ENCODE data around the gene EPSTI1. TPM values are rescaled to one million over a fixed set of nuclear protein-coding genes. Genes with fewer than 3 reads are reported as not detected.
"Not testable (repeated sequence)": the region's sequence is repeated elsewhere in the genome, so short reads cannot be mapped to it uniquely, and the experiment has no call there.

Gene EPSTI1
- total RNA-seq (2014; rRNA removed; shearing (Covaris generic)), result not detected in 2 replicates

DNA sequence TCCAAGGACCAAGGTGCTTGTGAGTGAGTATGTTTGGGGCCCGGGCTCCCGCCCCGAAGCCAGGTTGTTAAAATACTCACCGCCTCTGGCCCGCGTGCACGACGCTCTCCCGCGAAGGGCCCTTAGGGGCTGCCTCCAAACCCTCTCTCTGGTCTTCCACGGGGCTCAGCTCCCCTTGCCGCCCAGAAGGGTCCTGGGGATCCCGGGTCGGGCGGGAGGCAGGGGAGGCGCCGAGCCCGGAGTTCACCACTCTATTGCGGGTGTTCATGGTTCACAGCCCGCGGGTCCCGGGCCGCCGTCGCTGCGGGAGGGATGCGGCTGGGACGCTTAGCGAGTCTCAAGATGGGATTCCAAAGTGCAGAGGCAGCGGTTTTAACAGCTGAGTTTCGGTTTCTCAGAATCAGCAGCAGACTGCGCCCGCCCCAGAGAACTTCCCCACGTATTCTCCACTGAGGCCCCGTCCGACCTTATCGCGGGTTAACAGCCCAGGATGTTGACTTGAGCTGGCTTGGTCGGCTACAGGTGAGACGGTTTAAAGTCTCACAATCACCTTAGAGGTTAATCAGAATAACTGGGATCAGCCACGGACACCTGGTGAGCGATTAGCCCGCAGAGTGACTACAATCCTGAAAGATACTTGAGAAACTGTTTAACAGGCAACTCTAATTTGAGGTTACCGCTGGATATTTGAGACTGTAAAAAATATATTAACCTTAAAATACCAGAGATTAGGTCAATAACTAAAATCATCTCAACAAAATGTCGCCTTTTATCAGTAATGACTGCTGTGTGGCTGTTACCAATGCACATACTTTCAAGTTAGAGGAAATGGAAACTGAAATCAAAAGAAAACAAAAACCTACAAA lies at the start of gene EPSTI1:
Gene EPSTI1, minus strand, starts transcription at position 344 of the 866 bp plus-strand sequence. Its CDS starts 76 bp downstream, at position 268.
- in situ Hi-C loops (cut with HindIII; ENCODE audit: low sequenced_read_pairs), result no loop called here
- no peak for DNase-seq (ENCODE audit: low spot score)

DNA sequence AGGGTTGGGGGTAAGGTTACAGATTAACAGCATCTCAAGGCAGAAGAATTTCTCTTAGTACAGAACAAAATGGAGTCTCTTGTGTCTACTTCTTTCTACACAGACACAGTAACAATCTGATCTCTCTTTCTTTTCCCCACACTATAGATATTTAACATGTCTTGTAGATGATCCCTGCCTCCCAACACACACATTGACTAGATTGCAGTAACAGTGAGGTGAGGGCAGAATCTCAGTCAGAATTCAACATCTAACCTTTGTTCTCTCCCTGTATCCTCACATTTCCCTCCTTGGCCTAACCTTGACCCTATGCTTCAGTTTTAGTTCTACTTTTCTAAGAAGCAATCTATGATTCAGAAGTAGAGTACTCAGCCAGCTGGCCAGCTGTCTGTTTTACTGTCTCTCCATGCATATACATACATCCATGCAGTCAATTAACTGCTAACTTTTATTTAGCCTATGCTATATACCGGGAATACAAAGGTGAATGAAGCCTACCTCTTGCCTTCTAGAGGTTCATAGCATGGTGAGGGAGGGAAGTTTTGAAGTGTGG lies 49.4 kb upstream of the EPSTI1 start:
- in situ Hi-C loops (cut with HindIII; ENCODE audit: low sequenced_read_pairs), result loop anchor here (5.0 kb wide), 1 partner anchor 41 kb away; no protein-coding TSS in a partner anchor
- DNase-seq (ENCODE audit: low spot score), result no peak

- DNase-seq (ENCODE audit: low spot score), result not testable (repeated sequence)
These were observed 48.7 kb upstream of the EPSTI1 start for GRCh38 chr13:43040581-43041368.

DNA sequence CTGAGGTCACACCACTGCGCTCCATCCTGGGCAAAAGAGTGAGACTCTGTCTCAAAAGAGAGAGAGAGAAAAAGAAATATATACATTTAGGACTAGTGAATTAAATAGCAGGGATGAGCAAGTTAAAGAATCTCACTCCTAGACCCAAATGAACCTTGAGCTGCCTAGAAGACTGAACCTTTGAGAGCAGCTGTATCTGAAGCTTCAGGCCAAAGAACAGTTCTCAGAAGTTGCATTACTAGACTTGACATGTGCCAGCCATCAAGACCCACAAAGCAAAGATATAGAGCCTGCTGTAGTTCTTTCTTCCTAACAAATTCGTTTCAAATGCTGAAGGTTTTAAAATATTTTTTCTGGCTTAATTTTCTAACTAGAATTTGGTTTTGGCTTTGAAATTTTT lies 47.9 kb upstream of the EPSTI1 start:
- in situ Hi-C loops (cut with HindIII; ENCODE audit: low sequenced_read_pairs), result loop anchor here (5.0 kb wide), 1 partner anchor 42 kb away; no protein-coding TSS in a partner anchor
- DNase-seq (ENCODE audit: low spot score), result no peak

More at GRCh38 chr13:43040581-43041368, 48.7 kb upstream of the EPSTI1 start:
- in situ Hi-C loops (cut with HindIII; ENCODE audit: low sequenced_read_pairs), result loop anchor here (5.0 kb wide), 1 partner anchor 42 kb away; no protein-coding TSS in a partner anchor

- in situ Hi-C loops (cut with HindIII; ENCODE audit: low sequenced_read_pairs), result no loop called here
- peak; percentile 24 for DNase-seq (ENCODE audit: low spot score)
These were observed 44.6 kb upstream of the EPSTI1 start for GRCh38 chr13:43036351-43037250.

- DNase-seq (ENCODE audit: low spot score), result no peak
- in situ Hi-C loops (cut with HindIII; ENCODE audit: low sequenced_read_pairs), result no loop called here
These were observed 41.0 kb upstream of the EPSTI1 start for GRCh38 chr13:43033038-43033437.

- in situ Hi-C loops (cut with HindIII; ENCODE audit: low sequenced_read_pairs), result no loop called here
These were observed 39.8 kb upstream of the EPSTI1 start for GRCh38 chr13:43031881-43032280.

GRCh38 chr13:43030548-43030947 lies 38.5 kb upstream of the EPSTI1 start:
- DNase-seq (ENCODE audit: low spot score), result no peak
- in situ Hi-C loops (cut with HindIII; ENCODE audit: low sequenced_read_pairs), result no loop called here

More at GRCh38 chr13:43031881-43032280, 39.8 kb upstream of the EPSTI1 start:
- no peak for DNase-seq (ENCODE audit: low spot score)

DNA sequence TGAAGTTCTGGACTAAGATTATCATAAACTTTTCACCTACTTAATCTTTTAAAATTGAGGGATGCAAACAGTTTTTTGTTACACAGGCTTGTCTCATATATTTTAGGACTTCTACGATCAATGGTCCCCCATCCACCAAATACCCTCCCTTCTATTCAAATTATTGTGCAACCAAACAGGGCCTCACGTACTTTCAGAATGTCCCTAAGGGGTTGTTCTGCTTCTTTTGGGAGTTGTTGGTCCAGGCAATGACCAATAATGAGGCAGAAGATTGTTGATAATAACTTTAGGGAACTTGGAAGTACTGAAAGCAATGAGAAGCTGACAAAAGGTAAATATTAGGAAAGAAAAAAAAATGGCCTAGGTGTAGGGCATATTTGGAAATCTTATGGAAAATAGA lies 34.2 kb upstream of the EPSTI1 start:
- in situ Hi-C loops (cut with HindIII; ENCODE audit: low sequenced_read_pairs), result no loop called here
- no peak for DNase-seq (ENCODE audit: low spot score)

DNA sequence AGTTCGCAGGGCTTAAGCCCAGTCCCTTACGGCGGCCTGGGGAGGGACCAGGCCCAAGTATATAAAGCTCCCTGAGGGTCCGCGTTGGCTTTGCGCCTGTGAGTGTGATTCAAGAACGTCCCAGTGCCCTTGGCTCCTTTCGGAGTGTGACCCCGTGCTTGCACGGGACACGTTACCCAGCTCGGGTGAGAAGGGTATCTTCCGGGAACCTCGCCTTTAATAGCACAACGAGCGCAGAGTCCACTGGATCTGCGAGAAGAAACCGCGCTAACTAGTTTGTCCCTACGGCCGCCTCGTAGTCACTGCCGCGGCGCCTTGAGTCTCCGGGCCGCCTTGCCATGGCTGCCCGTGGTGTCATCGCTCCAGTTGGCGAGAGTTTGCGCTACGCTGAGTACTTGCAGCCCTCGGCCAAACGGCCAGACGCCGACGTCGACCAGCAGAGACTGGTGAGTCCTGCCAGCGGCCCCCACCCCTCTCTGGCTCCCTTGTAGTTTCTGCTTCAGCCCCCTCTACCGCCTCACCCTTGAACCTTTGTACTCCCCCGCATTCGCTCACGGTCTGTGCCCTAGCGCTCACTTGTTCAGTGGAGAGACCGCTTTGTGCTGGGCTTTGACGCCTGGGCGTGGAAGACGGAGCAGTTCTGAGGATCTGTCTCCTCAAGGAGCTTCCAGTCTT lies 31.4 kb upstream of the EPSTI1 start, which contains the start of gene DNAJC15:
Gene DNAJC15, plus strand, starts transcription at position 298 of the 675 bp plus-strand sequence. Its CDS starts 41 bp downstream, at position 339.
- in situ Hi-C loops (cut with HindIII; ENCODE audit: low sequenced_read_pairs), result no loop called here
- DNase-seq (ENCODE audit: low spot score), result peak; percentile 82

DNA sequence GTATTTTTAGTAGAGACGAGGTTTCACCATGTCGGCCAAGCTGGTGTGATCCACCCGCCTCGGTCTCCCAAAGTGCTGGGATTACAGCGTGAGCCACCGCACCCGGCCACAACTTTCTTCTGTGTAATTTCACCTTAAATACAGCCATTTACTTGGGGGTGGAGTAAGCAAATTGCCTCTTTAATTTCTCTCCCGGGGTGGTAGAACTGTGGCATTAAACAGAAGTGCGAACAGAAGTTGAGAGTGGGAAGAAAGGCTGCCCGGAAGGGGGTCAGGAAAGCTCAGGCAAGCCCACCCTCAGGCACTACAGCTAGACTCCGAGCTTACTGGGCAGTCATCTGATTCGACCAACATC lies 30.9 kb upstream of the EPSTI1 start:
- DNase-seq (ENCODE audit: low spot score), result no peak
- in situ Hi-C loops (cut with HindIII; ENCODE audit: low sequenced_read_pairs), result no loop called here

GRCh38 chr13:43021926-43022670 lies 30.1 kb upstream of the EPSTI1 start:
- DNase-seq (ENCODE audit: low spot score), result no peak
- in situ Hi-C loops (cut with HindIII; ENCODE audit: low sequenced_read_pairs), result no loop called here

- no peak for DNase-seq (ENCODE audit: low spot score)
- in situ Hi-C loops (cut with HindIII; ENCODE audit: low sequenced_read_pairs), result no loop called here
These were observed 28.8 kb upstream of the EPSTI1 start for GRCh38 chr13:43020794-43021193.

DNA sequence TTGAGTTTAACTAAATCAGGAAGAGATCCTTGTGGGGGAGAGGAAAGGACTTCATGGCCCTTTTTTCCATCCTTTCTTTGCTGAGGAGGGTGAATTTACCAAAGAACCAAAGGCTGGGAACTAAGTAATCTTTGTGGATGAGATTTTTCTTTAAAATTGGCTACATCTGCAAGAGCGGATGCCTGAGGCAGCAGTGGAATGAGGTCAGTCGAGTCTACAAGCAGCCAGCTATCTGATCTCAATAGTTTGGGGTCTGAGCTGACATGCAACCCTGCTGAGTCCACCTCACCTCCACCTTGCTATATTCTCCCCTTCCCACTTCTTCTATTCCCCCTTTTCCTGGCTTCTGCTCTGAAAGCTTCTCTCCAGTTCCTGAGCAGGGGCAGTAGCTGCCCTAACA lies 27.8 kb upstream of the EPSTI1 start:
- in situ Hi-C loops (cut with HindIII; ENCODE audit: low sequenced_read_pairs), result no loop called here
- DNase-seq (ENCODE audit: low spot score), result no peak

GRCh38 chr13:43016226-43016625 lies 24.2 kb upstream of the EPSTI1 start:
- in situ Hi-C loops (cut with HindIII; ENCODE audit: low sequenced_read_pairs), result no loop called here
- DNase-seq (ENCODE audit: low spot score), result no peak

- in situ Hi-C loops (cut with HindIII; ENCODE audit: low sequenced_read_pairs), result no loop called here
- DNase-seq (ENCODE audit: low spot score), result peak; percentile 58
These were observed 22.1 kb upstream of the EPSTI1 start for GRCh38 chr13:43014162-43014561.

DNA sequence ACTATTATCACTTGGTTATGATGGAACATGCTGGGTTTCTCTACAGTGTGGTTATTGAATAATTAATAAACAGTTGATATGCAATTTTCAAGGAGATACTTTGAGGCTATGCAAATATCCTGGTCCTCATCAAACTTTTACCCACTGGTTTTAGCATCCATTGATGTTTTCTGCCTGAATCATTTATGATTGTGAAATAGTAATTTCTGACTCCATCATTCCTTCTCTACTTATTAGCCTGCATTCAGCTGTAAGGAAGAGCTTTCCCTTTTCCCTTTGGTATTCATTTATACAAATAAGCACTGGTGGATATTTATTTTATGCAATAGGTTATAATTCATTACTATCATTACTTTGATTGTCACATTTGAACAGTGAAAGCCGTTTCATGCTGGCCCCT lies 17.5 kb upstream of the EPSTI1 start:
- in situ Hi-C loops (cut with HindIII; ENCODE audit: low sequenced_read_pairs), result no loop called here
- no peak for DNase-seq (ENCODE audit: low spot score)
